K562 (cell line): ENCODE measurements around the gene PSMB11. TPM values are rescaled to one million over a fixed set of nuclear protein-coding genes. Genes with fewer than 3 reads are reported as not detected.

Source experiments
- ARID4B ChIP-seq: sonication (generic); formaldehyde crosslinking; IDR thresholded peaks from 2 replicates; pipeline ENCODE4 v1.8.0; 2022; ENCODE audit warnings: mild to moderate bottlenecking, missing genetic modification reagents
- CAMTA2 ChIP-seq: fragments of 250-450 bp; sonication (Bioruptor Pico); conservative IDR thresholded peaks from 2 replicates; pipeline ENCODE4 v1.5.1; 2022
- CBFB ChIP-seq: sonication (generic); formaldehyde crosslinking; IDR thresholded peaks from 2 replicates; pipeline ENCODE4 v1.4.0; 2020; ENCODE audit warnings: mild to moderate bottlenecking, missing genetic modification reagents
- CGGBP1 ChIP-seq: fragments of 250-450 bp; sonication (Bioruptor Pico); IDR thresholded peaks from 2 replicates; pipeline ENCODE4 v1.9.0; 2021; ENCODE audit warnings: mild to moderate bottlenecking
- ETS1 ChIP-seq: conservative IDR thresholded peaks from 2 replicates; pipeline ENCODE4 v1.6.1; 2011; ENCODE audit warnings: low read depth, mild to moderate bottlenecking, low read length; ENCODE audit not compliant: control insufficient read depth
- ILF3 ChIP-seq: fragments of 450-650 bp; IDR thresholded peaks from 2 replicates; pipeline ENCODE4 v1.6.1; 2018; ENCODE audit warnings: antibody characterized with exemption, mild to moderate bottlenecking, moderate library complexity, borderline replicate concordance
- JUN ChIP-seq, 2 experiments: sonication (generic) in 1 of 2; formaldehyde crosslinking in 1 of 2; IDR thresholded peaks; 2 replicates each; pipeline versions ENCODE4 v1.6.1 to v1.8.0; 2012 to 2022; ENCODE audit warnings: borderline replicate concordance in 2 of 2, mild to moderate bottlenecking in 2 of 2, improper control_type of control experiment in 1 of 2, low read depth in 1 of 2, low read length in 1 of 2, missing genetic modification reagents in 1 of 2
- KAT7 ChIP-seq: sonication (generic); formaldehyde crosslinking; IDR thresholded peaks from 2 replicates; pipeline ENCODE4 v1.8.0; 2022; ENCODE audit warnings: missing genetic modification reagents, mild to moderate bottlenecking, borderline replicate concordance
- KDM2B ChIP-seq: fragments of 250-450 bp; sonication (Bioruptor Pico); IDR thresholded peaks from 2 replicates; pipeline ENCODE4 v1.8.0; 2021; ENCODE audit warnings: mild to moderate bottlenecking, moderate library complexity
- NEUROD1 ChIP-seq: fragments of 150-350 bp; IDR thresholded peaks from 2 replicates; pipeline ENCODE4 v1.6.1; 2014; ENCODE audit warnings: borderline replicate concordance, low read length, low read depth; ENCODE audit not compliant: partially characterized antibody
- NFE2L1 ChIP-seq: fragments of 450-650 bp; IDR thresholded peaks from 2 replicates; pipeline ENCODE4 v1.6.1; 2016; ENCODE audit warnings: missing genetic modification characterization, low read depth, mild to moderate bottlenecking, missing compliant biosample characterization, moderate library complexity, borderline replicate concordance
- SMAD1 ChIP-seq: fragments of 150-350 bp; IDR thresholded peaks from 2 replicates; pipeline ENCODE4 v1.6.1; 2014; ENCODE audit warnings: low read length, low read depth; ENCODE audit not compliant: partially characterized antibody
- TAF1 ChIP-seq: IDR thresholded peaks from 2 replicates; pipeline ENCODE4 v1.6.1; 2011; ENCODE audit warnings: mild to moderate bottlenecking, low read length, moderate library complexity; ENCODE audit not compliant: insufficient read depth, control insufficient read depth, severe bottlenecking; ENCODE audit errors: extremely low read depth
- U2AF2 ChIP-seq: fragments of 200-400 bp; formaldehyde crosslinking; optimal IDR thresholded peaks from 2 replicates; pipeline ENCODE3; 2017; ENCODE audit warnings: low read depth, mild to moderate bottlenecking, low read length
- VEZF1 ChIP-seq: fragments of 200-800 bp; sonication (Bioruptor generic); IDR thresholded peaks from 2 replicates; pipeline ENCODE4 v1.6.1; 2017; ENCODE audit warnings: missing genetic modification characterization, missing compliant biosample characterization
- ZNF12 ChIP-seq: sonication (generic); formaldehyde crosslinking; IDR thresholded peaks from 2 replicates; pipeline ENCODE4 v1.4.0; 2020; ENCODE audit warnings: mild to moderate bottlenecking, missing genetic modification reagents
- ZNF408 ChIP-seq: fragments of 250-450 bp; sonication (Bioruptor Pico); IDR thresholded peaks from 2 replicates; pipeline ENCODE4 v1.4.0; 2020; ENCODE audit warnings: low read depth, mild to moderate bottlenecking, moderate library complexity
- ZNF436 ChIP-seq: fragments of 250-450, 450-650 bp; sonication (Bioruptor Pico); formaldehyde crosslinking; IDR thresholded peaks from 2 replicates; pipeline ENCODE4 v1.7.0; 2020; ENCODE audit warnings: mild to moderate bottlenecking
- ZNF589 ChIP-seq: fragments of 200-800 bp; sonication (Bioruptor generic); IDR thresholded peaks from 2 replicates; pipeline ENCODE4 v1.6.1; 2016; ENCODE audit warnings: low read depth, missing genetic modification characterization, missing compliant biosample characterization
- ZSCAN32 ChIP-seq: fragments of 450-650 bp; formaldehyde crosslinking; IDR thresholded peaks from 2 replicates; pipeline ENCODE4 v1.4.0; 2020; ENCODE audit warnings: mild to moderate bottlenecking, moderate library complexity
- polyA plus RNA-seq, 8 experiments: library from polyadenylated mRNA; depleted of rRNA in 4 of 8; stranded (reverse) in 5 of 8; unstranded in 3 of 8; fragments of >200 nt; fragmentation: Nextera tagmentation in 2 of 8; fragmentation: Illumina TruSeq in 1 of 8; extraction: Ambion mirVana in 2 of 8; extraction: Trizol in 1 of 8; gene quantifications; 2 replicates each; pipeline versions ENCODE4 v1.2.1 to v1.2.3, GENCODE V29; 2011 to 2014; ENCODE audit warnings: inconsistent platforms in 1 of 8, missing spikeins in 1 of 8
- total RNA-seq, 7 experiments: library from RNA; depleted of rRNA in 6 of 7; stranded (reverse); fragments of >200 nt in 6 of 7; fragmentation: Illumina TruSeq in 2 of 7; extraction: Trizol in 2 of 7; gene quantifications; 2 replicates each; pipeline versions ENCODE4 v1.2.1 to v1.2.3, GENCODE V29; 2011 to 2021; ENCODE audit warnings: low replicate concordance in 1 of 7

PSMB11 gene
- total and polyA plus RNA-seq, 9 of the 15 experiments (the other 6 are each of a cell fraction or from before 2014, with no cell fraction given) = not detected

- no peak for TF ChIP-seq CBFB (CRISPR knock-in tag)
- no peak for TF ChIP-seq ZNF12 (CRISPR knock-in tag)
- TF ChIP-seq ILF3 = peak; percentile 32; the same call in 1 of the 2 replicates
- no peak for TF ChIP-seq ZNF436 (CRISPR knock-in tag)
- peak; percentile 55 for TF ChIP-seq ZNF589 (CRISPR knock-in tag)
- TF ChIP-seq JUN (IDR thresholded peaks at IDR 0.05; ENCODE audit: borderline replicate concordance, low read depth, low read length) = no peak
- TF ChIP-seq JUN (CRISPR knock-in tag; IDR thresholded peaks at IDR 0.05; ENCODE audit: borderline replicate concordance) = no peak
- peak; percentile 97 for TF ChIP-seq TAF1
- peak; percentile 74; the same call in 1 of the 2 replicates for TF ChIP-seq KAT7 (CRISPR knock-in tag)
- TF ChIP-seq VEZF1 (CRISPR knock-in tag) = peak; percentile 74
- TF ChIP-seq CAMTA2 (CRISPR knock-in tag) = no peak
- TF ChIP-seq ETS1 = no peak
- TF ChIP-seq ZNF408 (CRISPR knock-in tag) = no peak
- TF ChIP-seq ZSCAN32 = no peak
- TF ChIP-seq NFE2L1 (tag) = no peak
- peak; percentile 5 for TF ChIP-seq NEUROD1
- 0 out of 2 replicates have a peak, but pooled peaks have one; percentile 29 for TF ChIP-seq ARID4B (CRISPR knock-in tag)
- TF ChIP-seq U2AF2 = no peak
- TF ChIP-seq SMAD1 = no peak
- no peak for TF ChIP-seq KDM2B (CRISPR knock-in tag)
- TF ChIP-seq CGGBP1 (CRISPR knock-in tag) = no peak
Observed at GRCh38 chr14:23071244-23071920, 29.4 kb downstream of the PSMB11 start (continued).
